H1 (cell line): Measurements from ENCODE around the gene MAP2K7. TPM values are rescaled to one million over a fixed set of nuclear protein-coding genes. Genes with fewer than 3 reads are reported as not detected.
A peak's percentile ranks its signal among the peaks of the same experiment; 100 is the strongest.

ENCODE experiments used
- CTCF ChIA-PET: fragments of 300-600 bp; sonication (Branson Sonifier 250); formaldehyde crosslinking; loops from one replicate; lab custom pipeline; 2021; ENCODE audit not compliant: partially characterized antibody; lab: Charles Lee
- POLR2A ChIA-PET: fragments of 300-600 bp; sonication (Branson Sonifier 250); formaldehyde crosslinking; loops from one replicate; lab custom pipeline; 2021; ENCODE audit warnings: inconsistent platforms; ENCODE audit not compliant: partially characterized antibody; lab: Charles Lee
- DNase-seq, 2 experiments: peaks; one replicate each; pipeline versions ENCODE4 v3.0.0 to v3.0.0-alpha.2; 2010 to 2022; ENCODE audit warnings: low spot score in 2 of 2, low read depth in 1 of 2, mixed read lengths in 1 of 2
- FAIRE-seq: peaks from 2 replicates; lab custom pipeline; 2011; peaks lifted over from hg19 to GRCh38; lab: Jason Lieb, UNC
- H2AFZ ChIP-seq: 2 replicates; pipeline ENCODE4 v1.8.1; 2012; ENCODE audit warnings: low read length, inconsistent platforms
- H2AK5ac ChIP-seq: 2 replicates; pipeline ENCODE4 v1.6.1; 2013; ENCODE audit warnings: low read depth, low read length
- H2BK120ac ChIP-seq: replicated peaks from 2 replicates; pipeline ENCODE3; 2013; ENCODE audit warnings: low read depth, low read length, inconsistent platforms
- H2BK12ac ChIP-seq: 2 replicates; pipeline ENCODE4 v1.6.1; 2013; ENCODE audit warnings: low read depth, low read length
- H2BK15ac ChIP-seq: 2 replicates; pipeline ENCODE4 v1.6.1; 2013; ENCODE audit warnings: low read length
- H2BK20ac ChIP-seq: 2 replicates; pipeline ENCODE4 v1.6.1; 2013; ENCODE audit warnings: low read length
- H2BK5ac ChIP-seq: 2 replicates; pipeline ENCODE4 v1.6.1; 2013; ENCODE audit warnings: low read depth, low read length
- H3K14ac ChIP-seq: 2 replicates; pipeline ENCODE4 v1.6.1; 2013; ENCODE audit warnings: inconsistent platforms; ENCODE audit not compliant: insufficient read length
- H3K18ac ChIP-seq: 2 replicates; pipeline ENCODE4 v1.6.1; 2013; ENCODE audit warnings: low read length; ENCODE audit errors: extremely low read depth
- H3K23ac ChIP-seq: 2 replicates; pipeline ENCODE4 v1.6.1; 2013; ENCODE audit warnings: inconsistent platforms; ENCODE audit not compliant: insufficient read length
- H3K23me2 ChIP-seq: 2 replicates; pipeline ENCODE4 v1.6.1; 2013; ENCODE audit warnings: low read depth, low read length
- H3K27ac ChIP-seq: 2 replicates; pipeline ENCODE4 v1.6.1; 2011; ENCODE audit warnings: low read depth, low read length, inconsistent platforms
- H3K27me3 ChIP-seq, 4 experiments: replicated peaks in 1 of 4; 1 replicate in 1 of 4; 2 replicates in 3 of 4; pipeline versions ENCODE4 v1.6.1 to v1.8.1; 2011 to 2013; ENCODE audit warnings: low read length in 3 of 4, mild to moderate bottlenecking in 3 of 4, inconsistent platforms in 2 of 4, mixed read lengths in 2 of 4, moderate library complexity in 1 of 4; ENCODE audit not compliant: control insufficient read depth in 3 of 4, insufficient read depth in 3 of 4; ENCODE audit errors: extremely low read depth in 1 of 4
- H3K36me3 ChIP-seq, 4 experiments: 2 replicates each; pipeline versions ENCODE4 v1.6.1 to v1.8.1; 2011 to 2013; ENCODE audit warnings: mild to moderate bottlenecking in 4 of 4, low read length in 3 of 4, moderate library complexity in 2 of 4, control low read depth in 1 of 4, inconsistent platforms in 1 of 4; ENCODE audit not compliant: insufficient read depth in 4 of 4, control insufficient read depth in 2 of 4
- H3K4ac ChIP-seq: replicated peaks from 2 replicates; pipeline ENCODE3; 2013; ENCODE audit warnings: low read length, low read depth, mixed read lengths, inconsistent platforms; ENCODE audit not compliant: insufficient read length
- H3K4me1 ChIP-seq, 4 experiments: replicated peaks in 1 of 4; 1 replicate in 1 of 4; 2 replicates in 3 of 4; pipeline versions ENCODE4 v1.6.1 to v1.8.1; 2011 to 2013; ENCODE audit warnings: low read length in 3 of 4, inconsistent platforms in 2 of 4, mixed read lengths in 1 of 4; ENCODE audit not compliant: insufficient read depth in 4 of 4, control insufficient read depth in 3 of 4
- H3K4me2 ChIP-seq, 2 experiments: 2 replicates each; pipeline versions ENCODE4 v1.6.1 to v1.8.1; 2011 to 2013; ENCODE audit warnings: low read depth in 2 of 2, low read length in 2 of 2, control low read depth in 1 of 2, inconsistent platforms in 1 of 2, mild to moderate bottlenecking in 1 of 2; ENCODE audit not compliant: insufficient read depth in 1 of 2
- H3K4me3 ChIP-seq, 4 experiments: fragments of 200-600, 300-600 bp in 1 of 4; sonication (generic), shearing (Covaris generic), sonication (Bioruptor Twin) in 1 of 4; 2 replicates each; pipeline versions ENCODE4 v1.5.1 to v1.8.1; 2011 to 2016; ENCODE audit warnings: low read length in 4 of 4, low read depth in 3 of 4, control low read depth in 2 of 4, inconsistent platforms in 2 of 4, mild to moderate bottlenecking in 2 of 4, mixed read lengths in 1 of 4, moderate library complexity in 1 of 4; ENCODE audit not compliant: insufficient read depth in 2 of 4; ENCODE audit errors: extremely low read depth in 1 of 4
- H3K56ac ChIP-seq: replicated peaks from 2 replicates; pipeline ENCODE3; 2013; ENCODE audit warnings: low read depth, mild to moderate bottlenecking, mixed read lengths, low read length, inconsistent platforms; ENCODE audit not compliant: insufficient read length
- H3K79me1 ChIP-seq: 2 replicates; pipeline ENCODE4 v1.6.1; 2013; ENCODE audit warnings: low read depth, low read length, control low read depth
- H3K79me2 ChIP-seq, 2 experiments: 2 replicates each; pipeline versions ENCODE4 v1.6.1 to v1.8.1; 2012 to 2013; ENCODE audit warnings: low read length in 2 of 2, mild to moderate bottlenecking in 2 of 2, inconsistent platforms in 1 of 2; ENCODE audit not compliant: insufficient read depth in 2 of 2, control insufficient read depth in 1 of 2
- H3K9ac ChIP-seq, 4 experiments: replicated peaks in 1 of 4; 1 replicate in 1 of 4; 2 replicates in 3 of 4; pipeline versions ENCODE4 v1.6.1 to v1.8.1; 2011 to 2013; ENCODE audit warnings: low read depth in 3 of 4, low read length in 3 of 4, control low read depth in 2 of 4, mild to moderate bottlenecking in 2 of 4, moderate library complexity in 2 of 4, inconsistent platforms in 1 of 4; ENCODE audit errors: extremely low read depth in 1 of 4
- H3K9me3 ChIP-seq, 2 experiments: 2 replicates each; pipeline versions ENCODE4 v1.6.1 to v1.8.1; 2012 to 2013; ENCODE audit warnings: mild to moderate bottlenecking in 2 of 2, moderate library complexity in 2 of 2, control low read depth in 1 of 2, inconsistent platforms in 1 of 2, low read depth in 1 of 2, low read length in 1 of 2, mixed read lengths in 1 of 2; ENCODE audit not compliant: insufficient read depth in 2 of 2
- H4K20me1 ChIP-seq, 2 experiments: replicated peaks in 1 of 2; 2 replicates each; pipeline versions ENCODE3 to v1.8.1; 2011 to 2013; ENCODE audit warnings: inconsistent platforms in 2 of 2, low read length in 2 of 2, mild to moderate bottlenecking in 1 of 2; ENCODE audit not compliant: insufficient read depth in 2 of 2, control insufficient read depth in 1 of 2
- H4K5ac ChIP-seq: 2 replicates; pipeline ENCODE4 v1.6.1; 2013; ENCODE audit warnings: low read length, low read depth, mixed read lengths, inconsistent platforms; ENCODE audit not compliant: insufficient read length
- H4K8ac ChIP-seq: 2 replicates; pipeline ENCODE4 v1.8.0; 2013; ENCODE audit warnings: mild to moderate bottlenecking, moderate library complexity, low read length, inconsistent platforms; ENCODE audit not compliant: insufficient read depth; ENCODE audit errors: extremely low read depth
- H4K91ac ChIP-seq: replicated peaks from 2 replicates; pipeline ENCODE3; 2013; ENCODE audit warnings: low read length, mixed read lengths, inconsistent platforms; ENCODE audit not compliant: insufficient read length
- CBX5 ChIP-seq: fragments of 300-800, 300-1000 bp; sonication (generic); IDR thresholded peaks from 2 replicates; pipeline ENCODE4 v1.7.1; 2016; ENCODE audit warnings: antibody characterized with exemption, low read length, low read depth
- CTBP2 ChIP-seq: IDR thresholded peaks from 2 replicates; pipeline ENCODE4 v1.7.0; 2011; ENCODE audit warnings: borderline replicate concordance, mild to moderate bottlenecking, moderate library complexity, mixed read lengths, low read length; ENCODE audit not compliant: insufficient read depth, insufficient read length
- HDAC2 ChIP-seq, 2 experiments: fragments of 300-600 bp in 1 of 2; sonication (generic) in 1 of 2; IDR thresholded peaks; 2 replicates each; pipeline ENCODE4 v1.6.1; 2011 to 2012; ENCODE audit warnings: low read depth in 2 of 2, low read length in 2 of 2, mild to moderate bottlenecking in 2 of 2, moderate library complexity in 2 of 2, borderline replicate concordance in 1 of 2, inconsistent platforms in 1 of 2
- HDAC6 ChIP-seq: IDR thresholded peaks from one replicate; pipeline ENCODE4 v1.7.1; 2012; ENCODE audit warnings: low read depth, mild to moderate bottlenecking, inconsistent platforms, low read length, moderate library complexity
- MAFK ChIP-seq: IDR thresholded peaks from 2 replicates; pipeline ENCODE4 v1.6.1; 2012; ENCODE audit warnings: low read depth, mild to moderate bottlenecking, improper control_type of control experiment, low read length
- NRF1 ChIP-seq: IDR thresholded peaks from 2 replicates; pipeline ENCODE4 v1.6.1; 2011; ENCODE audit warnings: mild to moderate bottlenecking, low read depth, low read length, improper control_type of control experiment
- RFX5 ChIP-seq: IDR thresholded peaks from 2 replicates; pipeline ENCODE4 v1.6.1; 2011; ENCODE audit warnings: low read depth, low read length, improper control_type of control experiment, borderline replicate concordance
- SIRT6 ChIP-seq: IDR thresholded peaks from one replicate; pipeline ENCODE4 v1.7.1; 2012; ENCODE audit warnings: low read length, inconsistent platforms
- SIX5 ChIP-seq: IDR thresholded peaks from 2 replicates; pipeline ENCODE4 v1.6.1; 2011; ENCODE audit warnings: mild to moderate bottlenecking, low read depth, low read length
- SP1 ChIP-seq: IDR thresholded peaks from 2 replicates; pipeline ENCODE4 v1.6.1; 2011; ENCODE audit warnings: low read depth, low read length
- YY1 ChIP-seq: IDR thresholded peaks from 2 replicates; pipeline ENCODE4 v1.6.1; 2011; ENCODE audit warnings: low read depth, mild to moderate bottlenecking, low read length
- WGBS, 2 experiments: shearing (Covaris generic) in 1 of 2; methylation state at CpG; one replicate each; pipeline versions ENCODE4 v1.1.6 to v1.1.7; 2013 to 2015; ENCODE audit warnings: low lambda C conversion rate in 2 of 2, mixed read lengths in 2 of 2, inconsistent platforms in 1 of 2, low coverage in 1 of 2, missing lambda C conversion rate in 1 of 2; ENCODE audit not compliant: insufficient replicate concordance in 2 of 2, insufficient coverage in 1 of 2, insufficient read length in 1 of 2; ENCODE audit errors: extremely low coverage in 1 of 2, missing lambda C conversion rate in 1 of 2; 5-methylcytosine and 5-hydroxymethylcytosine counted together
- polyA plus RNA-seq, 7 experiments: library from polyadenylated mRNA; depleted of rRNA in 3 of 7; stranded (reverse) in 5 of 7; unstranded in 2 of 7; fragments of >200 nt in 5 of 7; fragments of 200-250 nt in 2 of 7; gene quantifications; 1 replicate in 5 of 7; 2 replicates in 1 of 7; 4 replicates in 1 of 7; pipeline versions ENCODE4 v1.2.1 to v1.2.3, GENCODE V29; 2011 to 2013; ENCODE audit warnings: missing spikeins in 2 of 7, mixed read lengths in 2 of 7
- total RNA-seq: library from RNA; stranded (reverse); fragmentation: NEBNext Ultra II Directional; extraction: Animal tissue kit (Norgen Biotek cat#: 25700); gene quantifications from 2 replicates; pipeline ENCODE4 v1.2.1, GENCODE V29; 2021
- TF ChIP-seq, protein P1 (sequence below): IDR thresholded peaks from 2 replicates; pipeline ENCODE4 v1.6.1; 2012; ENCODE audit warnings: inconsistent platforms

Gene MAP2K7
- total and polyA plus RNA-seq, 2 of the 8 experiments (the other 6 are each of a cell fraction or from before 2014, with no cell fraction given) = 8.9 to 38.3 TPM

DNA sequence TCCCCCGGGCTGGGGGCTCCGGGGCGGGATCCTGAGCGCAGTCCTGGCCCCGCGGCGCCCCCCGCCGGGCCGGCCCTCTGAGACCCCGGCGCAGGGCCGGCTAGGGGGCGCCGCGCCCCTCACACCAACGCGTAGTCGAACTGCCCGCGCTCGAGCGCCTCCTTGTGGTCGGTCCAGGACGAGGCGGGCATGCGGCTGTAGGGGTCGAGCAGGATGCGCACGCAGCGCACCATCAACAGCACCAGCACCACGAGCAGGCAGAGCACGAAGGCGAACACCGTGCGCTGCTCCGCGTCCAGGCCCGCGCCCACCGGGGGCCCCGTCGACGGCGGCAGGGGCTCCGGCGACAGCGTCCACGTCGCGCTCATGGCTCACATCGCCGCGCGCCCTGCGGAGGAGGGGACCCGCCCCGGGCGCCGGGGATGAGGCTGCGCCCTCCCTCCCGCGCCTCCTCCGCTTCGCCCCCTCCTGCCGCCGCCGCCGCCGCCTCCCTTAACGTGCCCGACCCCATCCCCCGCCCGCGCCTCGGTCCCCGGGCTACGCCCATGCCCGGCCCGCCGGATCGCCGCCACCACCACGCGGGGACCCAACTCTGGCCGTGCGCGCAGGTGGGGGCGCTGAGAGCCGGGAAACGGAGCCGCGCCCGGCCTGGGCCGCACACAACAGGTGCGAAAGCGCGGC, 21.6 kb downstream of the MAP2K7 start:
- peak; percentile 79 to 99 for DNase-seq
- POLR2A ChIA-PET = interaction anchor here (6.0 kb wide), 1 partner anchor 16 kb away, joined by 52 read pairs; the partner anchor contains the start of gene TIMM44
- peak overlapping the region in 2 of 4 experiments; percentile 21 to 52; a peak in 2 of 7 replicates for H3K9ac ChIP-seq
- TF ChIP-seq HDAC6 (no peak), NRF1 (peak; percentile 39; the same call in 1 of the 2 replicates), RFX5 (no peak), HDAC2 (IDR thresholded peaks at IDR 0.05; ENCODE audit: borderline replicate concordance in 1 of 2, low read depth in 2 of 2, low read length in 2 of 2) (peak; percentile 72 to 81; a peak in 3 of 4 replicates), CBX5 (no peak), YY1 (no peak), MAFK (no peak), SIRT6 (no peak), CTBP2 (no peak), SIX5 (no peak), SP1 (no peak)
- TF ChIP-seq, protein P1, sequence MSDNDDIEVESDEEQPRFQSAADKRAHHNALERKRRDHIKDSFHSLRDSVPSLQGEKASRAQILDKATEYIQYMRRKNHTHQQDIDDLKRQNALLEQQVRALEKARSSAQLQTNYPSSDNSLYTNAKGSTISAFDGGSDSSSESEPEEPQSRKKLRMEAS = peak; percentile 99

More for the DNA sequence above, 21.6 kb downstream of the MAP2K7 start:
- FAIRE-seq = no peak
- no peak overlapping the region for H3K56ac ChIP-seq
- H3K23ac ChIP-seq = no peak overlapping the region
- H4K20me1 ChIP-seq = peaks cover 13 to 24% of the 10 kb centered on the region in 2 experiments
- no peak overlapping the region for H4K5ac ChIP-seq
- no peak overlapping the region for H2BK12ac ChIP-seq
- no peak overlapping the region for H2BK20ac ChIP-seq
- no peaks in the 10 kb centered on the region for H3K79me2 ChIP-seq
- CTCF ChIA-PET = interaction anchor here (0.7 kb wide), 1 partner anchor 88 kb away, joined by 3 read pairs; no protein-coding TSS in a partner anchor
- H3K4me3 ChIP-seq = peak overlapping the region; percentile 35 to 66 (median 39); a peak in 6 of 8 replicates
- no peak overlapping the region for H3K14ac ChIP-seq
- no peak overlapping the region for H3K18ac ChIP-seq
- H3K4me2 ChIP-seq = peak overlapping the region; percentile 4 to 78
- H3K9me3 ChIP-seq = no peaks in the 10 kb centered on the region
- no peak overlapping the region for H2BK15ac ChIP-seq
- H4K8ac ChIP-seq = peak overlapping the region; percentile 83; the same call in 1 of the 2 replicates
- no peak overlapping the region for H3K27ac ChIP-seq
- H2AK5ac ChIP-seq = no peak overlapping the region
- peaks cover 0 to 3% (median under 1%) of the 10 kb centered on the region in 4 experiments; a peak in 4 of 8 replicates for H3K36me3 ChIP-seq
- peak overlapping the region; percentile 74 for H4K91ac ChIP-seq
- H2AFZ ChIP-seq = no peak overlapping the region
- H3K4ac ChIP-seq = no peak overlapping the region
- 3% methylated on average over 54 of the region's 98 CpGs; no CpG with 5 or more reads in 1 of the 2 experiments for WGBS, 2 experiments
- H3K79me1 ChIP-seq = no peaks in the 10 kb centered on the region
- peaks cover 0 to 13% (median 6%) of the 10 kb centered on the region in 4 experiments; a peak in 5 of 7 replicates for H3K4me1 ChIP-seq
- H3K23me2 ChIP-seq = peaks cover 9% of the 10 kb centered on the region
- no peak overlapping the region for H2BK5ac ChIP-seq
- H2BK120ac ChIP-seq = no peak overlapping the region
- H3K27me3 ChIP-seq = no peaks in the 10 kb centered on the region
